ENCODE data around the gene SLCO3A1.
"Not testable (repeated sequence)": the region's sequence is repeated elsewhere in the genome, so short reads cannot be mapped to it uniquely, and the experiment has no call there.

SLCO3A1 gene

GRCh38 chr15:92044203-92044909 is 190.8 kb downstream of the SLCO3A1 start:
- DNase-seq = no peak

GRCh38 chr15:92047900-92048299 is 194.4 kb downstream of the SLCO3A1 start:
- DNase-seq = no peak

- DNase-seq = no peak
Observed at GRCh38 chr15:92048739-92049138, 195.2 kb downstream of the SLCO3A1 start.

GRCh38 chr15:92049290-92049989 is 195.9 kb downstream of the SLCO3A1 start:
- DNase-seq = no peak

GRCh38 chr15:92050220-92050898 is 196.9 kb downstream of the SLCO3A1 start:
- DNase-seq = no peak

- no peak for DNase-seq
Observed at GRCh38 chr15:92051716-92052115, 198.2 kb downstream of the SLCO3A1 start.

- DNase-seq = no peak
Observed at GRCh38 chr15:92053753-92054316, 200.3 kb downstream of the SLCO3A1 start.

GRCh38 chr15:92056875-92057274 is 203.4 kb downstream of the SLCO3A1 start:
- DNase-seq = no peak

GRCh38 chr15:92059036-92059970 is 205.8 kb downstream of the SLCO3A1 start:
- DNase-seq = no peak

- not testable (repeated sequence) for DNase-seq
Observed at GRCh38 chr15:92059971-92060311, 206.4 kb downstream of the SLCO3A1 start.

- no peak for DNase-seq
Observed at GRCh38 chr15:92061511-92062195, 208.1 kb downstream of the SLCO3A1 start.

GRCh38 chr15:92062505-92062904 is 209.0 kb downstream of the SLCO3A1 start:
- DNase-seq = no peak

- no peak for DNase-seq
Observed at GRCh38 chr15:92068121-92068520, 214.6 kb downstream of the SLCO3A1 start.

- peak; percentile 40 for DNase-seq
Observed at GRCh38 chr15:92069308-92070250, 216.1 kb downstream of the SLCO3A1 start.

- DNase-seq = not testable (repeated sequence)
Observed at GRCh38 chr15:92070251-92070650, 216.7 kb downstream of the SLCO3A1 start.

- no peak for DNase-seq
Observed at GRCh38 chr15:92071045-92071634, 217.6 kb downstream of the SLCO3A1 start.

- DNase-seq = no peak
Observed at GRCh38 chr15:92073044-92073785, 219.7 kb downstream of the SLCO3A1 start.

- no peak for DNase-seq
Observed at GRCh38 chr15:92074101-92074500, 220.6 kb downstream of the SLCO3A1 start.

- no peak for DNase-seq
Observed at GRCh38 chr15:92074646-92075045, 221.1 kb downstream of the SLCO3A1 start.

- no peak for DNase-seq
Observed at GRCh38 chr15:92075764-92076163, 222.3 kb downstream of the SLCO3A1 start.
